ENCODE results near the gene FUOM. TPM values are rescaled to one million over a fixed set of nuclear protein-coding genes. Genes with fewer than 3 reads are reported as not detected.
A peak's percentile ranks its signal among the peaks of the same experiment; 100 is the strongest.

The FUOM gene
- total and polyA plus RNA-seq, 2 experiments from 2014 or later, result 30.8 to 33.9 TPM

DNA sequence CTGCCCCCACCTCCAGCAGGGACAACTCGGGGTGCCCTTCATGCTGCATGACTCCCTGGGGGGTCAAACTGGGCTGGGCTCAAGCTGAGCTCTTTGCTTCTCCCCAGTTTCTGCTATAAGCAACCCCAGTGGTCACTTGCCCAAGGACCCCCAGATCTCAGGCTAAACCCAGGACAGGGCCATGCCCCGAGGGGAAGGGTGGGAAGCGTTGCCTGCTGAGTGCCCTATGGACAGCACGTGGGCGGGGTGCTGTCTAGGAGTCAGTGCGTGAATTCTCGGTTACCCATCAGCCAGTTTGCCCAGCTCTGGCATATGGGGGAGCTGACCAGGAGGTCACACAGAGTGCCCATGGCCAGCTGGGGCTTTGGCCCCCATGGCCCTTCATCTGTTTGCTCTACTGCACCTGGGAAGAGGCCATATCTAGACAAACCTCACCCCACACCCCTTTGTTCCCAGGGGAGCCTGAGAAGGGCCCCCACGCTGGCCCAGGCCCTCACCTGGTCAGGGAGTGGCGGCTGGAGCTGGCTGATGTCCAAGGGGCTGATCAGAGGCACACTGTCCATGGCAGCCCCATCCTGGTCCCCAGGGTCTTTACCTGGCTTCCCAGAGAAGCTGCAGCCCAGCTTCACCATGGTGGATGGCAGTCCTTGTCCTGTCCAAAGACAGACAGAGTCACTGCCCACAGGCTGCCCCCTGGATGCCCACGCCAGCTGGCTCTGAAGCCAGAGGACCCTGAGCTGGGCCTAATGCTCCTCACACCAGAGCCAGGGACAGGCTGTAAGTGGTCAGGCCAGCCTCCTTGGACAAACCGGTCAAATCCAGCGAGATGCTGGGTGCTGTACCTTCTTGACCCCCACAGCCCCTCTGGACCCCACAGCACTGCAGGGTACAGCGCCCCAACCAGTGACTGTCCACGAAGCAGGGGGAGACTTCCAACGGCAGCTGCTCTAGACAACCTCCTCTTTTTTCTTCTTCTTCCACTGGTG is 29.2 kb downstream of the FUOM start:
- Histone ChIP-seq H3K4me2 (peak overlapping the region; percentile 80; the same call in 1 of the 2 replicates), H3K9me2 (ENCODE audit: insufficient read depth) (no peaks in the 10 kb centered on the region), H3F3A (replicated peaks; ENCODE audit: low read depth) (0 out of 2 replicates have a peak, but pooled peaks cover 8% of the 10 kb centered on the region), H3K27ac (ENCODE audit: low read depth) (no peak overlapping the region), H3K4me1 (ENCODE audit: insufficient read depth) (peaks cover 17% of the 10 kb centered on the region), H3K79me2 (replicated peaks; ENCODE audit: insufficient read depth) (no peaks in the 10 kb centered on the region), H3K4me3 (no peak overlapping the region), H4K20me1 (replicated peaks; ENCODE audit: insufficient read depth) (no peaks in the 10 kb centered on the region), H2AFZ (no peak overlapping the region), H3K27me3 (ENCODE audit: insufficient read depth) (peaks cover 84% of the 10 kb centered on the region), H3K36me3 (ENCODE audit: insufficient read depth) (no peaks in the 10 kb centered on the region)
- peak overlapping the region; percentile 55; the same call in 1 of the 3 replicates for H3K4me3 Mint-ChIP-seq
- H3K9me3 Mint-ChIP-seq, result peaks cover 16% of the 10 kb centered on the region
- peaks cover 76% of the 10 kb centered on the region for H3K27me3 Mint-ChIP-seq (ENCODE audit: insufficient read depth, low read depth, poor library complexity)
- H3K4me1 Mint-ChIP-seq, result peaks cover 19% of the 10 kb centered on the region
- DNase-seq (ENCODE audit: low spot score) (no peak), ATAC-seq (no peak)
- H3K27ac Mint-ChIP-seq, result no peak overlapping the region
- no peaks in the 10 kb centered on the region; the same call in 2 of the 3 replicates for H3K36me3 Mint-ChIP-seq (ENCODE audit: low read depth)
- TF ChIP-seq, protein P1, sequence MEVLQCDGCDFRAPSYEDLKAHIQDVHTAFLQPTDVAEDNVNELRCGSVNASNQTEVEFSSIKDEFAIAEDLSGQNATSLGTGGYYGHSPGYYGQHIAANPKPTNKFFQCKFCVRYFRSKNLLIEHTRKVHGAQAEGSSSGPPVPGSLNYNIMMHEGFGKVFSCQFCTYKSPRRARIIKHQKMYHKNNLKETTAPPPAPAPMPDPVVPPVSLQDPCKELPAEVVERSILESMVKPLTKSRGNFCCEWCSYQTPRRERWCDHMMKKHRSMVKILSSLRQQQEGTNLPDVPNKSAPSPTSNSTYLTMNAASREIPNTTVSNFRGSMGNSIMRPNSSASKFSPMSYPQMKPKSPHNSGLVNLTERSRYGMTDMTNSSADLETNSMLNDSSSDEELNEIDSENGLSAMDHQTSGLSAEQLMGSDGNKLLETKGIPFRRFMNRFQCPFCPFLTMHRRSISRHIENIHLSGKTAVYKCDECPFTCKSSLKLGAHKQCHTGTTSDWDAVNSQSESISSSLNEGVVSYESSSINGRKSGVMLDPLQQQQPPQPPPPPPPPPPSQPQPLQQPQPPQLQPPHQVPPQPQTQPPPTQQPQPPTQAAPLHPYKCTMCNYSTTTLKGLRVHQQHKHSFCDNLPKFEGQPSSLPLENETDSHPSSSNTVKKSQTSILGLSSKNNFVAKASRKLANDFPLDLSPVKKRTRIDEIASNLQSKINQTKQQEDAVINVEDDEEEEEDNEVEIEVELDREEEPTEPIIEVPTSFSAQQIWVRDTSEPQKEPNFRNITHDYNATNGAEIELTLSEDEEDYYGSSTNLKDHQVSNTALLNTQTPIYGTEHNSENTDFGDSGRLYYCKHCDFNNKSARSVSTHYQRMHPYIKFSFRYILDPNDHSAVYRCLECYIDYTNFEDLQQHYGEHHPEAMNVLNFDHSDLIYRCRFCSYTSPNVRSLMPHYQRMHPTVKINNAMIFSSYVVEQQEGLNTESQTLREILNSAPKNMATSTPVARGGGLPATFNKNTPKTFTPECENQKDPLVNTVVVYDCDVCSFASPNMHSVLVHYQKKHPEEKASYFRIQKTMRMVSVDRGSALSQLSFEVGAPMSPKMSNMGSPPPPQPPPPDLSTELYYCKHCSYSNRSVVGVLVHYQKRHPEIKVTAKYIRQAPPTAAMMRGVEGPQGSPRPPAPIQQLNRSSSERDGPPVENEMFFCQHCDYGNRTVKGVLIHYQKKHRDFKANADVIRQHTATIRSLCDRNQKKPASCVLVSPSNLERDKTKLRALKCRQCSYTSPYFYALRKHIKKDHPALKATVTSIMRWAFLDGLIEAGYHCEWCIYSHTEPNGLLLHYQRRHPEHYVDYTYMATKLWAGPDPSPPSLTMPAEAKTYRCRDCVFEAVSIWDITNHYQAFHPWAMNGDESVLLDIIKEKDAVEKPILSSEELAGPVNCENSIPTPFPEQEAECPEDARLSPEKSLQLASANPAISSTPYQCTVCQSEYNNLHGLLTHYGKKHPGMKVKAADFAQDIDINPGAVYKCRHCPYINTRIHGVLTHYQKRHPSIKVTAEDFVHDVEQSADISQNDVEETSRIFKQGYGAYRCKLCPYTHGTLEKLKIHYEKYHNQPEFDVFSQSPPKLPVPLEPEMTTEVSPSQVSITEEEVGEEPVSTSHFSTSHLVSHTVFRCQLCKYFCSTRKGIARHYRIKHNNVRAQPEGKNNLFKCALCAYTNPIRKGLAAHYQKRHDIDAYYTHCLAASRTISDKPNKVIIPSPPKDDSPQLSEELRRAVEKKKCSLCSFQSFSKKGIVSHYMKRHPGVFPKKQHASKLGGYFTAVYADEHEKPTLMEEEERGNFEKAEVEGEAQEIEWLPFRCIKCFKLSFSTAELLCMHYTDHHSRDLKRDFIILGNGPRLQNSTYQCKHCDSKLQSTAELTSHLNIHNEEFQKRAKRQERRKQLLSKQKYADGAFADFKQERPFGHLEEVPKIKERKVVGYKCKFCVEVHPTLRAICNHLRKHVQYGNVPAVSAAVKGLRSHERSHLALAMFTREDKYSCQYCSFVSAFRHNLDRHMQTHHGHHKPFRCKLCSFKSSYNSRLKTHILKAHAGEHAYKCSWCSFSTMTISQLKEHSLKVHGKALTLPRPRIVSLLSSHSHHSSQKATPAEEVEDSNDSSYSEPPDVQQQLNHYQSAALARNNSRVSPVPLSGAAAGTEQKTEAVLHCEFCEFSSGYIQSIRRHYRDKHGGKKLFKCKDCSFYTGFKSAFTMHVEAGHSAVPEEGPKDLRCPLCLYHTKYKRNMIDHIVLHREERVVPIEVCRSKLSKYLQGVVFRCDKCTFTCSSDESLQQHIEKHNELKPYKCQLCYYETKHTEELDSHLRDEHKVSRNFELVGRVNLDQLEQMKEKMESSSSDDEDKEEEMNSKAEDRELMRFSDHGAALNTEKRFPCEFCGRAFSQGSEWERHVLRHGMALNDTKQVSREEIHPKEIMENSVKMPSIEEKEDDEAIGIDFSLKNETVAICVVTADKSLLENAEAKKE (CRISPR knock-in tag; IDR thresholded peaks at IDR 0.05), result no peak
- TF ChIP-seq CREB1 (CRISPR knock-in tag; IDR thresholded peaks at IDR 0.05; ENCODE audit: low read depth) (no peak), ZNF114 (CRISPR knock-in tag; IDR thresholded peaks at IDR 0.05) (no peak), REST (IDR thresholded peaks at IDR 0.05; ENCODE audit: unreplicated experiment) (no peak), STAT1 (IDR thresholded peaks at IDR 0.05; ENCODE audit: unreplicated experiment) (no peak), EZH2 (IDR thresholded peaks at IDR 0.05; ENCODE audit: low read depth, unreplicated experiment) (no peak), JUNB (IDR thresholded peaks at IDR 0.05; ENCODE audit: unreplicated experiment) (no peak)
- TF ChIP-seq, protein P2, sequence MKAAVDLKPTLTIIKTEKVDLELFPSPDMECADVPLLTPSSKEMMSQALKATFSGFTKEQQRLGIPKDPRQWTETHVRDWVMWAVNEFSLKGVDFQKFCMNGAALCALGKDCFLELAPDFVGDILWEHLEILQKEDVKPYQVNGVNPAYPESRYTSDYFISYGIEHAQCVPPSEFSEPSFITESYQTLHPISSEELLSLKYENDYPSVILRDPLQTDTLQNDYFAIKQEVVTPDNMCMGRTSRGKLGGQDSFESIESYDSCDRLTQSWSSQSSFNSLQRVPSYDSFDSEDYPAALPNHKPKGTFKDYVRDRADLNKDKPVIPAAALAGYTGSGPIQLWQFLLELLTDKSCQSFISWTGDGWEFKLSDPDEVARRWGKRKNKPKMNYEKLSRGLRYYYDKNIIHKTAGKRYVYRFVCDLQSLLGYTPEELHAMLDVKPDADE (IDR thresholded peaks at IDR 0.05), result no peak

All from GM23338 (cell line).